K562 (cell line): ENCODE measurements around the gene SRPK2. TPM values are rescaled to one million over a fixed set of nuclear protein-coding genes. Genes with fewer than 3 reads are reported as not detected.
A peak's percentile ranks its signal among the peaks of the same experiment; 100 is the strongest.

ENCODE experiments used
- ILK ChIP-seq: fragments of 450-650 bp; IDR thresholded peaks from 2 replicates; pipeline ENCODE4 v1.6.1; 2016; ENCODE audit warnings: missing genetic modification characterization, low read depth, mild to moderate bottlenecking, missing compliant biosample characterization, moderate library complexity, borderline replicate concordance
- NCOR1 ChIP-seq: fragments of 450-650 bp; IDR thresholded peaks from 2 replicates; pipeline ENCODE4 v1.6.1; 2016; ENCODE audit warnings: mild to moderate bottlenecking, moderate library complexity
- NELFE ChIP-seq: IDR thresholded peaks from 2 replicates; pipeline ENCODE4 v1.6.1; 2011; ENCODE audit warnings: mild to moderate bottlenecking; ENCODE audit not compliant: insufficient read depth, insufficient read length
- NFIX ChIP-seq: fragments of 250-450 bp; sonication (Bioruptor Pico); IDR thresholded peaks from 2 replicates; pipeline ENCODE4 v1.4.0; 2020; ENCODE audit warnings: low read depth, mild to moderate bottlenecking, moderate library complexity
- NR4A1 ChIP-seq, 2 experiments: fragments of 250-450 bp in 1 of 2; fragments of 450-650 bp in 1 of 2; sonication (Bioruptor Pico) in 1 of 2; IDR thresholded peaks; 2 replicates each; pipeline versions ENCODE4 v1.4.0 to v1.6.1; 2016 to 2020; ENCODE audit warnings: mild to moderate bottlenecking in 2 of 2, missing compliant biosample characterization in 1 of 2, missing genetic modification characterization in 1 of 2, moderate library complexity in 1 of 2
- POLR2H ChIP-seq: IDR thresholded peaks from 2 replicates; pipeline ENCODE4 v1.6.1; 2016; ENCODE audit warnings: missing genetic modification characterization, low read depth, mild to moderate bottlenecking, control low read depth, missing compliant biosample characterization, moderate library complexity
- PRDM10 ChIP-seq: fragments of 450-650 bp; IDR thresholded peaks from 2 replicates; pipeline ENCODE4 v1.6.1; 2018; ENCODE audit not compliant: partially characterized antibody
- REST ChIP-seq, 2 experiments: fragments of 450-650 bp; formaldehyde crosslinking in 1 of 2; IDR thresholded peaks; 2 replicates each; pipeline versions ENCODE4 v1.4.0 to v1.6.1; 2014 to 2020; ENCODE audit warnings: mild to moderate bottlenecking in 2 of 2, borderline replicate concordance in 1 of 2, low read depth in 1 of 2
- RNF2 ChIP-seq: sonication (generic); IDR thresholded peaks from 2 replicates; pipeline ENCODE4 v1.6.1; 2016
- SAFB2 ChIP-seq: fragments of 200-400 bp; formaldehyde crosslinking; IDR thresholded peaks from 2 replicates; pipeline ENCODE4 v1.6.1; 2018; ENCODE audit warnings: borderline replicate concordance, low read length, low read depth, moderate library complexity; ENCODE audit not compliant: severe bottlenecking
- SMC3 ChIP-seq: conservative IDR thresholded peaks from 2 replicates; pipeline ENCODE4 v1.6.1; 2011; ENCODE audit warnings: low read depth, low read length, improper control_type of control experiment; ENCODE audit not compliant: insufficient read depth
- SRSF1 ChIP-seq: fragments of 200-400 bp; formaldehyde crosslinking; IDR thresholded peaks from 2 replicates; pipeline ENCODE4 v1.6.1; 2017; ENCODE audit warnings: mild to moderate bottlenecking, low read depth, low read length, moderate library complexity
- U2AF2 ChIP-seq: fragments of 200-400 bp; formaldehyde crosslinking; optimal IDR thresholded peaks from 2 replicates; pipeline ENCODE3; 2017; ENCODE audit warnings: low read depth, mild to moderate bottlenecking, low read length
- ZBED1 ChIP-seq: IDR thresholded peaks from 2 replicates; pipeline ENCODE4 v1.6.1; 2014
- ZKSCAN1 ChIP-seq: fragments of 150-350 bp; IDR thresholded peaks from 2 replicates; pipeline ENCODE4 v1.6.1; 2016; ENCODE audit warnings: low read depth, low read length
- ZNF184 ChIP-seq: sonication (generic); formaldehyde crosslinking; IDR thresholded peaks from 2 replicates; pipeline ENCODE4 v1.5.0; 2020; ENCODE audit warnings: missing genetic modification reagents
- ZNF584 ChIP-seq: fragments of 200-800 bp; sonication (Bioruptor generic); IDR thresholded peaks from 2 replicates; pipeline ENCODE4 v1.6.1; 2016; ENCODE audit warnings: low read depth, mild to moderate bottlenecking, missing genetic modification characterization, missing compliant biosample characterization
- polyA plus RNA-seq, 8 experiments: library from polyadenylated mRNA; depleted of rRNA in 4 of 8; stranded (reverse) in 5 of 8; unstranded in 3 of 8; fragments of >200 nt; fragmentation: Nextera tagmentation in 2 of 8; fragmentation: Illumina TruSeq in 1 of 8; extraction: Ambion mirVana in 2 of 8; extraction: Trizol in 1 of 8; gene quantifications; 2 replicates each; pipeline versions ENCODE4 v1.2.1 to v1.2.3, GENCODE V29; 2011 to 2014; ENCODE audit warnings: inconsistent platforms in 1 of 8, missing spikeins in 1 of 8
- total RNA-seq, 7 experiments: library from RNA; depleted of rRNA in 6 of 7; stranded (reverse); fragments of >200 nt in 6 of 7; fragmentation: Illumina TruSeq in 2 of 7; extraction: Trizol in 2 of 7; gene quantifications; 2 replicates each; pipeline versions ENCODE4 v1.2.1 to v1.2.3, GENCODE V29; 2011 to 2021; ENCODE audit warnings: low replicate concordance in 1 of 7

The SRPK2 gene
- total and polyA plus RNA-seq, 9 of the 15 experiments (the other 6 are each of a cell fraction or from before 2014, with no cell fraction given) = 21.5 to 44.7 (median 33.3) TPM

- TF ChIP-seq PRDM10 = no peak
- no peak for TF ChIP-seq ZBED1
- no peak for TF ChIP-seq SAFB2
- TF ChIP-seq REST (IDR thresholded peaks at IDR 0.05; ENCODE audit: borderline replicate concordance) = peak; percentile 39; the same call in 1 of the 2 replicates
- no peak for TF ChIP-seq REST (CRISPR knock-in tag; IDR thresholded peaks at IDR 0.05; ENCODE audit: low read depth)
- TF ChIP-seq NELFE = no peak
- no peak for TF ChIP-seq ILK (tag)
- TF ChIP-seq NFIX (CRISPR knock-in tag) = no peak
- no peak for TF ChIP-seq SMC3
- TF ChIP-seq U2AF2 = no peak
- TF ChIP-seq NR4A1 (CRISPR knock-in tag; IDR thresholded peaks at IDR 0.05) = no peak
- TF ChIP-seq NR4A1 (tag; IDR thresholded peaks at IDR 0.05) = no peak
- TF ChIP-seq ZNF184 (CRISPR knock-in tag) = no peak
- peak; percentile 56 for TF ChIP-seq POLR2H (tag)
- TF ChIP-seq RNF2 = no peak
- no peak for TF ChIP-seq SRSF1
- TF ChIP-seq ZNF584 (CRISPR knock-in tag) = no peak
- TF ChIP-seq ZKSCAN1 = no peak
- no peak for TF ChIP-seq NCOR1
Observed at GRCh38 chr7:105336009-105336408, 52.7 kb downstream of the SRPK2 start (continued).
